ENCODE measurements around the gene NDUFA11. TPM values are rescaled to one million over a fixed set of nuclear protein-coding genes. Genes with fewer than 3 reads are reported as not detected.
"Not testable (repeated sequence)": the region's sequence is repeated elsewhere in the genome, so short reads cannot be mapped to it uniquely, and the experiment has no call there.

The NDUFA11 gene
- total RNA-seq, 1 donor from 2014 or later: 590 TPM

DNA sequence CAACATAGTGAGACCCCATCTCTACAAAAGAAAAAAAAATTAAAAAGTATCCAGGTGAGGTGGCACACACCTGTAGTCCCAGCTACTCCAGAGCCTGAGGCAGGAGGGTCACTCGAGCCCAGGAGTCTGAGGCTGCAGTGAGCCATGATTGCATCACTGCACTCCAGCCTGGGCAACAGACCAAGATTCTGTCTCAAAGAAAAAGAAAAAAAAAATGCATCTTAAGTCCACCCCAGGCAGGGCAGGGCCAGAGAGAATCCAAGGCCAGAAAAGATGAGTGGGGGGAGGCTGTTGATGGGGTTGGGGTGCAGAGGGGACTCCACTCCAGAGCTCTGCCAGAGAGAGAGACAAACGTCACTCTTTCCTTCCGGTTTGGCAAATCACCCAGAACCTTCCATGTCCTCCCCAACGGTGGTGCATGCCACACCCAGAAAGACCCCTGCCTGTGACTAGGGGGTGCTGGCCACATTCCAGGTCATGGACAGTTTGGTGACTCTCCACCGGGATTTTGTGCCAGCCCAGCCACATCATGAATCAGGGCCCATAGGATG is 52.8 kb downstream of the NDUFA11 start:
- TF ChIP-seq, protein P1, sequence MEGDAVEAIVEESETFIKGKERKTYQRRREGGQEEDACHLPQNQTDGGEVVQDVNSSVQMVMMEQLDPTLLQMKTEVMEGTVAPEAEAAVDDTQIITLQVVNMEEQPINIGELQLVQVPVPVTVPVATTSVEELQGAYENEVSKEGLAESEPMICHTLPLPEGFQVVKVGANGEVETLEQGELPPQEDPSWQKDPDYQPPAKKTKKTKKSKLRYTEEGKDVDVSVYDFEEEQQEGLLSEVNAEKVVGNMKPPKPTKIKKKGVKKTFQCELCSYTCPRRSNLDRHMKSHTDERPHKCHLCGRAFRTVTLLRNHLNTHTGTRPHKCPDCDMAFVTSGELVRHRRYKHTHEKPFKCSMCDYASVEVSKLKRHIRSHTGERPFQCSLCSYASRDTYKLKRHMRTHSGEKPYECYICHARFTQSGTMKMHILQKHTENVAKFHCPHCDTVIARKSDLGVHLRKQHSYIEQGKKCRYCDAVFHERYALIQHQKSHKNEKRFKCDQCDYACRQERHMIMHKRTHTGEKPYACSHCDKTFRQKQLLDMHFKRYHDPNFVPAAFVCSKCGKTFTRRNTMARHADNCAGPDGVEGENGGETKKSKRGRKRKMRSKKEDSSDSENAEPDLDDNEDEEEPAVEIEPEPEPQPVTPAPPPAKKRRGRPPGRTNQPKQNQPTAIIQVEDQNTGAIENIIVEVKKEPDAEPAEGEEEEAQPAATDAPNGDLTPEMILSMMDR (IDR thresholded peaks at IDR 0.05; ENCODE audit: borderline replicate concordance): no peak
- no peak for DNase-seq
- Histone ChIP-seq H3K36me3 (no peaks in the 10 kb centered on the region), H3K4me3 (no peak overlapping the region), H3K4me1 (no peaks in the 10 kb centered on the region), H3K27me3 (ENCODE audit: low read depth) (peaks cover 6% of the 10 kb centered on the region), H3K9me3 (replicated peaks) (no peaks in the 10 kb centered on the region), H3K27ac (replicated peaks) (no peak overlapping the region)
- intact Hi-C loops (cut with micrococcal nuclease): no loop called here

DNA sequence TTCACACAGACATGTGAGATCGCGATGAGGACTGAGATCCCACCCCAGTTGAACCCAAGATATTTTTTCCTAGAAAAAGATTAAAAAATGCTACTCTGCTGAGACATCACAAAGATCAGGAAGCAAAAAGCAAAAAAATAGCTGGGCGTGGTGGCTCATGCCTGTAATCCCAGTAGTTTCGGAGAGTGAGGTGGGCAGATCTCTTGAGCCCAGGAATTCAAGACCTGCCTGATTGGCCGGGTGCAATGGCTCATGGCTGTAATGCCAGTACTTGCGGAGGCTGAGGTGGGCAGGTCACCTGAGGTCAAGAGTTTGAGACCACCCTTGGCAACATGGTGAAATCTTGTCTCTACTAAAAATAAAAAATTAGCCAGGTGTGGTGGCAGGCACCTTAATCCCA is 53.4 kb downstream of the NDUFA11 start:
- H3K4me3 ChIP-seq: no peak overlapping the region
- TF ChIP-seq, protein P1 (IDR thresholded peaks at IDR 0.05; ENCODE audit: borderline replicate concordance): no peak
- peaks cover 2% of the 10 kb centered on the region for H3K27me3 ChIP-seq (ENCODE audit: low read depth)
- no peak for DNase-seq
- no peaks in the 10 kb centered on the region for H3K36me3 ChIP-seq
- intact Hi-C loops (cut with micrococcal nuclease): no loop called here
- H3K4me1 ChIP-seq: no peaks in the 10 kb centered on the region
- H3K9me3 ChIP-seq (replicated peaks): no peaks in the 10 kb centered on the region
- H3K27ac ChIP-seq (replicated peaks): no peak overlapping the region

DNA sequence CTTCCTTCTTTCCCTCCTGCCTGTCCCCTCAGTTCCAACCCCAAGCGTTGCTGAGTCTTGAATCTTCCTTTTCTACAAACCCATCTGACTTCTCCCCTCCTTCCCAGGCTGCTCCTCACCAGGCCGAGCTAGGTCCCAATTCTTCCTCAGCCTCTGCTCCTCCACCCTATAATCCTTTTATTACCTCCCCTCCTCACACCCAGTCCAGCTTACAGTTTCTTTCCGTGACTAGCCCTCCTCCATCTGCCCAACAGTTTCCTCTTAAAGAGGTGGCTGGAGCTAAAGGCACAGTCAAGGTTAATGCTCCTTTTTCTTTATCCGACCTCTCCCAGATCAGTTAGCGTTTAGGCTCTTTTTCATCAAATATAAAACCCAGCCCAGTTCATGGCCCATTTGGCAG is 55.0 kb downstream of the NDUFA11 start:
- intact Hi-C loops (cut with micrococcal nuclease): not testable (repeated sequence)

DNA sequence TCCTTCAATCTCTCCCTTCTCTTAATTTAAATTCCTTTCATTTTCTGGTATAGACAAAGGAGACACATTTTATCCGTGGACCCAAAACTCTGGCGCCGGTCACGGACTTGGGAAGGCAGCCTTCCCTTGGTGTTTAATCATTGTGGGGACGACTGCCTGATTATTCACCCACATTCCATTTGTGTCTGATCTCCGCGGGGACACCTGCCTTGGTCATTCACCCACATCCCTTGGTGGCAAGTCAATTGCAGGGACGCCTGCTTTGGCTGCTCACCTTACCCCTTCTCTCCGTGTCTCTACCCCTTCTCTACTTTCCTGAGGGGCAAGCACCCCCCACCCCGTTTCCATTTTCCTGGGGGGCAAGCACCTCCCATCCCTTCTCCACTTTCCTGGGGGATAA is 55.7 kb downstream of the NDUFA11 start:
- H3K4me1 ChIP-seq; H3K36me3 ChIP-seq; DNase-seq; H3K27me3 ChIP-seq (ENCODE audit: low read depth); H3K27ac ChIP-seq (replicated peaks); intact Hi-C loops (cut with micrococcal nuclease); H3K4me3 ChIP-seq; H3K9me3 ChIP-seq (replicated peaks): not testable (repeated sequence)

More for the DNA sequence above, 55.0 kb downstream of the NDUFA11 start:
- H3K36me3 ChIP-seq; DNase-seq; H3K4me1 ChIP-seq; H3K27me3 ChIP-seq (ENCODE audit: low read depth); H3K9me3 ChIP-seq (replicated peaks); H3K4me3 ChIP-seq; H3K27ac ChIP-seq (replicated peaks): not testable (repeated sequence)

Other genes with a start within 250 kb of the NDUFA11 start
- 155 TPM for gene MICOS13, start 223.3 kb downstream of the NDUFA11 start, total RNA-seq
- gene HSD11B1L, start 222.8 kb downstream of the NDUFA11 start, total RNA-seq: 4.5 TPM
- 407 TPM for gene RPL36, start 213.5 kb downstream of the NDUFA11 start, total RNA-seq
- gene LONP1, start 183.6 kb downstream of the NDUFA11 start, total RNA-seq: 104 TPM
- not detected for gene CATSPERD, start 183.2 kb downstream of the NDUFA11 start, total RNA-seq
- gene PRR22, start 119.0 kb downstream of the NDUFA11 start, total RNA-seq: 1.1 TPM
- gene DUS3L, start 112.6 kb downstream of the NDUFA11 start, total RNA-seq: 14.1 TPM
- 22.8 TPM for gene NRTN, start 98.7 kb downstream of the NDUFA11 start, total RNA-seq
- not detected for gene FUT6, start 64.1 kb downstream of the NDUFA11 start, total RNA-seq
- not detected for gene FUT3, start 52.3 kb downstream of the NDUFA11 start, total RNA-seq
- not detected for gene FUT5, start 33.2 kb downstream of the NDUFA11 start, total RNA-seq
- gene VMAC, start 1.1 kb upstream of the NDUFA11 start, total RNA-seq: 2.5 TPM
- 6.1 TPM for gene CAPS, start 10.5 kb upstream of the NDUFA11 start, total RNA-seq
- 54.8 TPM for gene RANBP3, start 74.3 kb upstream of the NDUFA11 start, total RNA-seq
- gene RFX2, start 206.7 kb upstream of the NDUFA11 start, total RNA-seq: 6.1 TPM
- not detected for gene ACSBG2, start 231.9 kb upstream of the NDUFA11 start, total RNA-seq

Measured in left ventricle myocardium inferior (tissue), 1 donor.